Psoas muscle (tissue), 8 donors: ENCODE results near the gene ITPK1. TPM values are rescaled to one million over a fixed set of nuclear protein-coding genes. Genes with fewer than 3 reads are reported as not detected.

Experiments
- ATAC-seq, 4 donors: fragments of 200-7000 bp; cut with Tn5 transposase; one replicate each; pipeline ENCODE4 v1.9.1; 2020; ENCODE audit warnings: moderate library complexity in 3 of 4, mild to moderate bottlenecking in 2 of 4
- DNase-seq, 2 donors: peaks; one replicate each; pipeline ENCODE4 v3.0.0-alpha.2; 2020
- H3K27ac ChIP-seq: fragments of 200-600 bp; one replicate; pipeline ENCODE4 v1.8.0; 2022
- H3K27me3 ChIP-seq, 3 donors: fragments of 200-600 bp in 1 of 3; one replicate each; pipeline versions ENCODE4 v1.6.1 to v1.8.0; 2013 to 2022; ENCODE audit warnings: low read length in 2 of 3, mild to moderate bottlenecking in 2 of 3, moderate library complexity in 1 of 3; ENCODE audit not compliant: insufficient read depth in 3 of 3
- H3K36me3 ChIP-seq, 2 donors: fragments of 200-600 bp in 1 of 2; one replicate each; pipeline versions ENCODE4 v1.6.1 to v1.8.0; 2013 to 2022; ENCODE audit warnings: low read depth in 1 of 2, mild to moderate bottlenecking in 1 of 2, moderate library complexity in 1 of 2; ENCODE audit not compliant: insufficient read depth in 1 of 2
- H3K4me1 ChIP-seq: fragments of 200-600 bp; one replicate; pipeline ENCODE4 v1.8.0; 2022
- H3K4me3 ChIP-seq: fragments of 200-600 bp; one replicate; pipeline ENCODE4 v1.8.0; 2022; ENCODE audit warnings: mild to moderate bottlenecking
- H3K9me3 ChIP-seq: fragments of 200-600 bp; one replicate; pipeline ENCODE4 v1.8.0; 2022
- WGBS, 3 donors: extraction: QIAGEN DNeasy Blood & Tissue Kit; methylation state at CpG; one replicate each; pipeline versions ENCODE4 v1.1.6 to v1.1.7; 2013; 5-methylcytosine and 5-hydroxymethylcytosine counted together
- intact Hi-C, 2 donors: fragments of 100-400 bp; cut with DNase I; formaldehyde crosslinking; loops; one replicate each; pipeline versions ENCODE4 v1.11.0 to v1.14.2; 2022
- polyA plus RNA-seq, 3 donors: library from polyadenylated mRNA; stranded (reverse); fragments of 200-250 nt; gene quantifications; one replicate each; pipeline ENCODE4 v1.2.3, GENCODE V29; 2013
- total RNA-seq, 4 donors: library from RNA; stranded (reverse); fragmentation: NEBNext Ultra II Directional in 2 of 4; extraction: Animal tissue kit (Norgen Biotek cat#: 25700) in 2 of 4; gene quantifications; one replicate each; pipeline versions ENCODE4 v1.2.1 to v1.2.4, GENCODE V29; 2021 to 2023
- TF ChIP-seq, protein P1 (sequence below): fragments of 200-600 bp; IDR thresholded peaks from one replicate; pipeline ENCODE4 v1.8.0; 2022; ENCODE audit warnings: antibody characterized with exemption
- donor health status: healthy with polysubstance abuse.
- donor health status: DM: no; HTN: no; CAD: no; lungs with moderate emphysema.
- donor health status: Bipolar disorder and iron deficiency.
- donor health status: healthy.
- donor health status: DM: yes; HTN: yes; CAD: no.
- donor health status: DM: no; HTN: no; CAD: no.
- donor health status: DM: no; HTN: no; CAD: no.
- donor health status: DM: yes; HTN: yes; CAD: no.

The ITPK1 gene
- total and polyA plus RNA-seq, 7 donors: 30.0 to 61.1 (median 42.7) TPM

- TF ChIP-seq, protein P1, sequence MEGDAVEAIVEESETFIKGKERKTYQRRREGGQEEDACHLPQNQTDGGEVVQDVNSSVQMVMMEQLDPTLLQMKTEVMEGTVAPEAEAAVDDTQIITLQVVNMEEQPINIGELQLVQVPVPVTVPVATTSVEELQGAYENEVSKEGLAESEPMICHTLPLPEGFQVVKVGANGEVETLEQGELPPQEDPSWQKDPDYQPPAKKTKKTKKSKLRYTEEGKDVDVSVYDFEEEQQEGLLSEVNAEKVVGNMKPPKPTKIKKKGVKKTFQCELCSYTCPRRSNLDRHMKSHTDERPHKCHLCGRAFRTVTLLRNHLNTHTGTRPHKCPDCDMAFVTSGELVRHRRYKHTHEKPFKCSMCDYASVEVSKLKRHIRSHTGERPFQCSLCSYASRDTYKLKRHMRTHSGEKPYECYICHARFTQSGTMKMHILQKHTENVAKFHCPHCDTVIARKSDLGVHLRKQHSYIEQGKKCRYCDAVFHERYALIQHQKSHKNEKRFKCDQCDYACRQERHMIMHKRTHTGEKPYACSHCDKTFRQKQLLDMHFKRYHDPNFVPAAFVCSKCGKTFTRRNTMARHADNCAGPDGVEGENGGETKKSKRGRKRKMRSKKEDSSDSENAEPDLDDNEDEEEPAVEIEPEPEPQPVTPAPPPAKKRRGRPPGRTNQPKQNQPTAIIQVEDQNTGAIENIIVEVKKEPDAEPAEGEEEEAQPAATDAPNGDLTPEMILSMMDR: no peak
- no peak for DNase-seq
- Histone ChIP-seq H3K27ac (no peak overlapping the region), H3K36me3 (no peaks in the 10 kb centered on the region), H3K4me1 (peaks cover 45% of the 10 kb centered on the region), H3K27me3 (no peaks in the 10 kb centered on the region), H3K4me3 (no peak overlapping the region), H3K9me3 (no peaks in the 10 kb centered on the region)
- intact Hi-C loops: no loop called here
- ATAC-seq: no peak
- WGBS, 3 donors: 70 to 80% (median 73%) methylated on average over 4 of the region's 4 CpGs
These were observed 68.6 kb downstream of the ITPK1 start for GRCh38 chr14:93047157-93047556.

DNA sequence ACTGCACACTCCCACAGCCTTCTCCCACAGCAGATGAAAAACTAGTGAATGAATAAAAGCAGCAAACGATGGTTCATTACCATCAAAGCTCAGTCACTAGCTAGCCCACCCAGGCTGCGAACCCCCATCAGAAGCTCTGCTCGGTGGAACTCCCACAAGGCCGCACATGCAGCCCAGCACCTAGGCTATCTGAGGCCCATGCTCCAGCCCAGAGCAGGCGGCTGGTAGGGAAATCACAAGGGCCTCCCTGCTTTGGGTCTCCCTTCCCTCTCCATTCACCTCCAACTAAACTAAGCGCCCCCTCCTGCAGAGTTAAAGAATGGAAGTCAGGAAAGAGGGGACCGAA is 69.0 kb downstream of the ITPK1 start:
- 94 to 97% (median 95%) methylated on average over 7 of the region's 7 CpGs for WGBS, 3 donors
- TF ChIP-seq, protein P1: no peak

GRCh38 chr14:93045965-93046704 is 69.6 kb downstream of the ITPK1 start:
- Histone ChIP-seq H3K36me3 (no peaks in the 10 kb centered on the region), H3K9me3 (no peaks in the 10 kb centered on the region), H3K4me3 (no peak overlapping the region), H3K4me1 (peaks cover 45% of the 10 kb centered on the region), H3K27ac (no peak overlapping the region), H3K27me3 (no peaks in the 10 kb centered on the region)
- ATAC-seq (no peak), DNase-seq (no peak)
- intact Hi-C loops: no loop called here
- TF ChIP-seq, protein P1: no peak
- 92 to 95% (median 92%) methylated on average over 16 of the region's 16 CpGs for WGBS, 3 donors

More for the DNA sequence above, 69.0 kb downstream of the ITPK1 start:
- Histone ChIP-seq H3K4me3 (no peak overlapping the region), H3K27ac (no peak overlapping the region), H3K27me3 (no peaks in the 10 kb centered on the region), H3K9me3 (no peaks in the 10 kb centered on the region), H3K36me3 (no peaks in the 10 kb centered on the region), H3K4me1 (peaks cover 45% of the 10 kb centered on the region)
- DNase-seq (no peak), ATAC-seq (no peak)
- intact Hi-C loops: no loop called here

- ATAC-seq (no peak), DNase-seq (no peak)
- WGBS, 3 donors: 73 to 88% (median 82%) methylated on average over 9 of the region's 9 CpGs
- Histone ChIP-seq H3K9me3 (no peaks in the 10 kb centered on the region), H3K4me1 (peaks cover 44% of the 10 kb centered on the region), H3K36me3 (no peaks in the 10 kb centered on the region), H3K27ac (no peak overlapping the region), H3K27me3 (no peaks in the 10 kb centered on the region), H3K4me3 (no peak overlapping the region)
- TF ChIP-seq, protein P1: no peak
- intact Hi-C loops: no loop called here
These were observed 70.5 kb downstream of the ITPK1 start for GRCh38 chr14:93045211-93045674.

- Histone ChIP-seq H3K27ac (no peak overlapping the region), H3K9me3 (no peaks in the 10 kb centered on the region), H3K36me3 (no peaks in the 10 kb centered on the region), H3K27me3 (no peaks in the 10 kb centered on the region), H3K4me1 (peaks cover 40% of the 10 kb centered on the region), H3K4me3 (no peak overlapping the region)
- TF ChIP-seq, protein P1: no peak
- no peak for ATAC-seq
- no peak for DNase-seq
- intact Hi-C loops: no loop called here
- WGBS, 3 donors: 88 to 96% (median 94%) methylated on average over 9 of the region's 9 CpGs
These were observed 71.2 kb downstream of the ITPK1 start for GRCh38 chr14:93044556-93044955.
